Tibial nerve (tissue), 4 donors: ENCODE results near the gene GRM1. TPM values are rescaled to one million over a fixed set of nuclear protein-coding genes. Genes with fewer than 3 reads are reported as not detected.

ENCODE experiments used
- DNase-seq, 2 donors: peaks; one replicate each; pipeline ENCODE4 v3.0.0-alpha.2; 2019; ENCODE audit warnings: low spot score in 2 of 2
- H3K27ac ChIP-seq, 4 donors: fragments of 200-600 bp; sonication (generic) in 3 of 4; one replicate each; pipeline ENCODE4 v1.5.1; 2017 to 2019; ENCODE audit warnings: mild to moderate bottlenecking in 1 of 4
- H3K27me3 ChIP-seq, 2 donors: fragments of 200-600 bp; sonication (generic) in 1 of 2; one replicate each; pipeline versions ENCODE4 v1.5.1 to v1.6.0; 2017 to 2019
- H3K36me3 ChIP-seq, 3 donors: fragments of 200-600 bp; sonication (generic); one replicate each; pipeline ENCODE4 v1.5.1; 2018 to 2019
- H3K4me1 ChIP-seq, 4 donors: fragments of 200-600 bp; sonication (generic) in 3 of 4; one replicate each; pipeline ENCODE4 v1.5.1; 2017 to 2019
- H3K4me3 ChIP-seq, 4 donors: fragments of 200-600 bp; sonication (generic) in 3 of 4; one replicate each; pipeline ENCODE4 v1.5.1; 2017 to 2019; ENCODE audit warnings: mild to moderate bottlenecking in 1 of 4, moderate library complexity in 1 of 4
- H3K9me3 ChIP-seq, 4 donors: fragments of 200-600 bp; sonication (generic) in 3 of 4; one replicate each; pipeline ENCODE4 v1.5.1; 2017 to 2019
- EP300 ChIP-seq, 2 donors: sonication (generic); formaldehyde crosslinking; IDR thresholded peaks; one replicate each; pipeline ENCODE4 v1.6.1; 2017; ENCODE audit warnings: antibody characterized with exemption in 2 of 2, mild to moderate bottlenecking in 1 of 2
- POLR2A ChIP-seq, 2 donors: fragments of 450-650 bp; IDR thresholded peaks; one replicate each; pipeline ENCODE4 v1.6.1; 2017; ENCODE audit warnings: antibody characterized with exemption in 2 of 2, mild to moderate bottlenecking in 2 of 2, moderate library complexity in 2 of 2
- WGBS, 2 donors: methylation state at CpG; one replicate each; pipeline ENCODE4 v1.1.5; 2018; 5-methylcytosine and 5-hydroxymethylcytosine counted together
- total RNA-seq, 4 donors: library from RNA; depleted of rRNA; stranded (reverse); fragments of >200 nt; gene quantifications; one replicate each; pipeline ENCODE4 v1.1.0, GENCODE V29; 2016
- TF ChIP-seq, protein P1 (sequence below), 5 experiments: fragments of 200-600 bp in 3 of 5; fragments of 450-650 bp in 2 of 5; sonication (generic) in 3 of 5; IDR thresholded peaks; one replicate each; pipeline ENCODE4 v1.5.1; 2016 to 2019; ENCODE audit warnings: antibody characterized with exemption in 5 of 5, mild to moderate bottlenecking in 3 of 5, moderate library complexity in 2 of 5

The GRM1 gene
- total RNA-seq, 4 donors from 2014 or later = 0.30 to 0.63 (median 0.44) TPM; not detected in 1

DNA sequence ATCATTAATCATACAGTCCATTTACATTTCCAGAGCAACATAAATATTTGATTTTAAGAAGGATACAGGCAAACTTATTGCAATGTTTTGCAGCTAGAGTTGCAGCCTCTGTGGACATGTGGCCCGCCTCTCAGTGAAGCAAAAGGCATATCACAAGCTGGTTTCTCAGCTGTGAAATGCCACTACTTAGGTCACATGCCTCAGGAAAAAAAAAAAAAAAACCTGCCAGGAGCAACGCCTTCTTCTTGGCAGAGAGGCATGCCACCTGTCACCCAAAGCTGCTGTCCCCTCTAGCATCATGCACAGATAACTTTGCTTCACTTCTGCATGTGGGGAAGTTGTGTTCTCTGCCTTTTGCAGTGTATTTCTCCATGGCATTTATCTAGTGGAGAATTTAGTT is 18.5 kb downstream of the GRM1 start:
- Histone ChIP-seq H3K36me3 (no peaks in the 10 kb centered on the region), H3K9me3 (no peaks in the 10 kb centered on the region), H3K4me3 (no peak overlapping the region), H3K27ac (no peak overlapping the region), H3K27me3 (no peaks in the 10 kb centered on the region), H3K4me1 (no peaks in the 10 kb centered on the region)
- DNase-seq = no peak
- 67 to 72% methylated on average over 2 of the region's 2 CpGs for WGBS, 2 donors
- TF ChIP-seq EP300 (IDR thresholded peaks at IDR 0.05) = no peak
- no peak for TF ChIP-seq POLR2A (IDR thresholded peaks at IDR 0.05)
- TF ChIP-seq, protein P1, sequence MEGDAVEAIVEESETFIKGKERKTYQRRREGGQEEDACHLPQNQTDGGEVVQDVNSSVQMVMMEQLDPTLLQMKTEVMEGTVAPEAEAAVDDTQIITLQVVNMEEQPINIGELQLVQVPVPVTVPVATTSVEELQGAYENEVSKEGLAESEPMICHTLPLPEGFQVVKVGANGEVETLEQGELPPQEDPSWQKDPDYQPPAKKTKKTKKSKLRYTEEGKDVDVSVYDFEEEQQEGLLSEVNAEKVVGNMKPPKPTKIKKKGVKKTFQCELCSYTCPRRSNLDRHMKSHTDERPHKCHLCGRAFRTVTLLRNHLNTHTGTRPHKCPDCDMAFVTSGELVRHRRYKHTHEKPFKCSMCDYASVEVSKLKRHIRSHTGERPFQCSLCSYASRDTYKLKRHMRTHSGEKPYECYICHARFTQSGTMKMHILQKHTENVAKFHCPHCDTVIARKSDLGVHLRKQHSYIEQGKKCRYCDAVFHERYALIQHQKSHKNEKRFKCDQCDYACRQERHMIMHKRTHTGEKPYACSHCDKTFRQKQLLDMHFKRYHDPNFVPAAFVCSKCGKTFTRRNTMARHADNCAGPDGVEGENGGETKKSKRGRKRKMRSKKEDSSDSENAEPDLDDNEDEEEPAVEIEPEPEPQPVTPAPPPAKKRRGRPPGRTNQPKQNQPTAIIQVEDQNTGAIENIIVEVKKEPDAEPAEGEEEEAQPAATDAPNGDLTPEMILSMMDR (IDR thresholded peaks at IDR 0.05) = no peak

DNA sequence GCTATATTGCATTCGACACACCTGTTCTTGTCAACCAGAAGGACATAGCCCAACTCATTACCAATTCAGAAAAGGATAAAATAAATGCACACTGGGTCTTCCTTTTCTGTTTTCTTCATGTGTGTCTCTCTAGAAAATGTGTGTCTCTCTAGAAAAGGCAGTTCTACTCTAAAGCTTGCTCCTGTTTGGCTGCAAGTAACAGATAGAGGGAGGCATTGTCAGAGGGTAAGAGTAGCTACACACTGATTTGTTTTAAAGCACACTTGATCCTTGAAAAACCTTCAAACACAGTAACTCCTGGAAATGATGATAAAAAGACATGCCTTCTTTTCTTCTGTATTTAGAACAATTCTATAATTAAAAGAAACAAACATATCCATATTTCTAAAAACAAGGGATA is 21.3 kb downstream of the GRM1 start:
- H3K4me3 ChIP-seq = no peak overlapping the region
- no peaks in the 10 kb centered on the region for H3K27me3 ChIP-seq
- TF ChIP-seq POLR2A (IDR thresholded peaks at IDR 0.05) (no peak), EP300 (IDR thresholded peaks at IDR 0.05) (no peak)
- TF ChIP-seq, protein P1 (IDR thresholded peaks at IDR 0.05) = no peak
- DNase-seq = no peak
- H3K27ac ChIP-seq = no peak overlapping the region
- H3K36me3 ChIP-seq = no peaks in the 10 kb centered on the region
- H3K4me1 ChIP-seq = no peaks in the 10 kb centered on the region
- no peaks in the 10 kb centered on the region for H3K9me3 ChIP-seq
- 79% methylated on average over 1 of the region's 1 CpG for WGBS, 2 donors

DNA sequence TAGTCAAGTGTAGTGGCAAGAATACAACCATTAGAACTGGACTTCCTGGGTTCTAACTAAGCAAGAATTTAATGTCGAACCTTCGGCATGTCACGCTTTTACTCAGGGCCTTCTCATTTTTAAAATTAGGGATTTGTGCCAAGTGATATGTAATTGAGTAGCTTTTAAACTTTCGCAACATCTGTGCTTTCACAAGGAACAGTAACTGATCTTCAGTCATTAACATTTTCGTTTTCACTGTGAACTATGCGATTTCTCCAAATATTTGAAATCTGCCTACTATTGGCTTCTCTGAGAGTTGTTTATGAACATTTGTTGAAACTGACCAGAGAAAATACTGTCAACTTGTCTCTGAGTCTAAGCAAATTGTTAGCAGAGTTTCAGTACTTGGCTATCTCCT is 27.6 kb downstream of the GRM1 start:
- no peaks in the 10 kb centered on the region for H3K27me3 ChIP-seq
- H3K9me3 ChIP-seq = no peaks in the 10 kb centered on the region
- no peaks in the 10 kb centered on the region for H3K36me3 ChIP-seq
- no peaks in the 10 kb centered on the region for H3K4me1 ChIP-seq
- 77 to 89% methylated on average over 6 of the region's 6 CpGs for WGBS, 2 donors
- H3K4me3 ChIP-seq = no peak overlapping the region
- no peak for DNase-seq
- TF ChIP-seq POLR2A (IDR thresholded peaks at IDR 0.05) = no peak
- TF ChIP-seq, protein P1 (IDR thresholded peaks at IDR 0.05) = no peak
- no peak for TF ChIP-seq EP300 (IDR thresholded peaks at IDR 0.05)
- no peak overlapping the region for H3K27ac ChIP-seq

DNA sequence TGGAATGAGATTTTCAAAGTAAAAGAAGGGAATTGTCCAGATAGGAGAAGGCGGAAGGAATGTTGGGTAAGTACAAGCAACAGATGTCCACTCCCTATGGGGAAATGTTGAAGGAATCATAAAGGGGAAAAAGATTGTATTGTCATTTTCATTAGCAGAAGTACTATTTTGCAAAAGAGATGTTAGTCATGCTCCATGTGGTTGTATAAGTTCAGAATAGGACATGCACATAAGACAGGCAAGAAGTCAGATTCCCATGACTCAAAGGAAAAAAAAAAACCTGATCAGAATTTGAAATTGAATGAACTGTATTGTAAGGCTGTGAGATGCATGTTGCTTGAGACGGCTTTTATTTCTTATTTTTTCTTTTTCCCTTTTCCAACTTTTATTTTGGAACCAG is 36.8 kb downstream of the GRM1 start:
- Histone ChIP-seq H3K4me1 (no peaks in the 10 kb centered on the region), H3K9me3 (no peaks in the 10 kb centered on the region), H3K36me3 (no peaks in the 10 kb centered on the region), H3K27me3 (no peaks in the 10 kb centered on the region), H3K4me3 (no peak overlapping the region), H3K27ac (no peak overlapping the region)
- 70 to 82% methylated on average over 2 of the region's 2 CpGs for WGBS, 2 donors
- no peak for TF ChIP-seq POLR2A (IDR thresholded peaks at IDR 0.05)
- TF ChIP-seq, protein P1 (IDR thresholded peaks at IDR 0.05) = no peak
- DNase-seq = no peak

DNA sequence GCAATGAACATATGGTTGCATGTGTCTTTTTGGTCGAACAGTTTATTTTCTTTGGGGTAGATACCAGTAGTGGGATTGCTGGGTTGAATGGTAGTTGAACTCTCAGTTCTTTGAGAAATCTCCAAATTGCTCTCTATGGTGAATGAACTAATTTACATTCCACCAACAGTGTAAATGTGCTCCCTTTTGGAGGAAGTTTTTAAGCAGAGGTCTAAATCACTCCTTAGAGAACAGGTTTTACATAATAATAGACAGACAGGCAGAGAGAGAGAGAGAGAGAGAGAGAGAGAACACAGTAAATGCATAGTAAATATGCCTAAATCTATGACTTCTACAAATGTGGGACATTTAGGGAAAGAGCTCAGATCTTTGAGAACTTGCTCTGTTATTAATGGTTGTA is 37.6 kb downstream of the GRM1 start:
- H3K27ac ChIP-seq = no peak overlapping the region
- no peaks in the 10 kb centered on the region for H3K27me3 ChIP-seq
- no peaks in the 10 kb centered on the region for H3K9me3 ChIP-seq
- DNase-seq = no peak
- H3K4me3 ChIP-seq = no peak overlapping the region
- H3K4me1 ChIP-seq = no peaks in the 10 kb centered on the region
- WGBS, 2 donors = 73 to 93% methylated on average over 1 of the region's 1 CpG
- no peaks in the 10 kb centered on the region for H3K36me3 ChIP-seq
- TF ChIP-seq, protein P1 (IDR thresholded peaks at IDR 0.05) = no peak
